Endothelial cell of umbilical vein (primary cell): Measurements from ENCODE around the gene PSMD10.

ENCODE experiments used
- EZH2 ChIP-seq: IDR thresholded peaks from 2 replicates; pipeline ENCODE4 v1.6.1; 2012; ENCODE audit warnings: borderline replicate concordance, low read depth, mild to moderate bottlenecking, moderate library complexity, low read length, inconsistent platforms; ENCODE audit not compliant: severe bottlenecking
- MYC ChIP-seq: IDR thresholded peaks from one replicate; pipeline ENCODE4 v1.6.1; 2011; ENCODE audit warnings: mild to moderate bottlenecking, low read depth, low read length
- POLR2A ChIP-seq: IDR thresholded peaks from 2 replicates; pipeline ENCODE4 v1.6.1; 2012; ENCODE audit warnings: low read depth, mild to moderate bottlenecking, control low read depth, low read length
- POLR2AphosphoS5 ChIP-seq: IDR thresholded peaks from 2 replicates; pipeline ENCODE4 v1.6.1; 2012; ENCODE audit warnings: low read depth, mild to moderate bottlenecking, control low read depth, low read length, moderate library complexity; ENCODE audit not compliant: insufficient read depth
- TF ChIP-seq, protein P1 (sequence below), 2 donors: IDR thresholded peaks; 1 replicate in 1 of 2; 2 replicates in 1 of 2; pipeline ENCODE4 v1.5.1; 2011; ENCODE audit warnings: low read length in 2 of 2, mild to moderate bottlenecking in 2 of 2, moderate library complexity in 2 of 2, control low read depth in 1 of 2, inconsistent platforms in 1 of 2, low read depth in 1 of 2; ENCODE audit not compliant: insufficient read depth in 1 of 2; ENCODE audit errors: extremely low read depth in 1 of 2
- TF ChIP-seq, protein P2 (sequence below): IDR thresholded peaks from 2 replicates; pipeline ENCODE4 v1.6.1; 2011; ENCODE audit not compliant: insufficient read depth, insufficient read length

DNA sequence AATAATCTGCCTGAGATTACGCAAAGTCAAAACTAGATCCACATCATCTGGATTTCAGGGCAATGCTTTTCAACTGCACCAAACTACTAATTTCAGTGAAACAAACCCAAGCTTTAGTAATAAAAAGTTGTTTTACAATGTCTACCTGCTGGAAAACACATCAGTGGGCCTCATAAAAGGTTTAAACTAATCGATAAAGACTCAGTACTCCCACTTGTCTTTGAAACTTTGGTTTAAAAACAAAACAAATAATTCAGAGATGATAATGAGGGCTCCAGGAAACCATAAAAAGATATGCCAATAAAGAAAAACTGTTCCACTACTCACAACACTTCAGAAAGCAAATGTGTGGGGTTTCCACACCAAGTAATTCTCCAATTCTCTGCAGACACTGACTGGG, 10.2 kb downstream of the PSMD10 start:
- TF ChIP-seq EZH2 = no peak
- TF ChIP-seq POLR2A = no peak
- TF ChIP-seq, protein P1, sequence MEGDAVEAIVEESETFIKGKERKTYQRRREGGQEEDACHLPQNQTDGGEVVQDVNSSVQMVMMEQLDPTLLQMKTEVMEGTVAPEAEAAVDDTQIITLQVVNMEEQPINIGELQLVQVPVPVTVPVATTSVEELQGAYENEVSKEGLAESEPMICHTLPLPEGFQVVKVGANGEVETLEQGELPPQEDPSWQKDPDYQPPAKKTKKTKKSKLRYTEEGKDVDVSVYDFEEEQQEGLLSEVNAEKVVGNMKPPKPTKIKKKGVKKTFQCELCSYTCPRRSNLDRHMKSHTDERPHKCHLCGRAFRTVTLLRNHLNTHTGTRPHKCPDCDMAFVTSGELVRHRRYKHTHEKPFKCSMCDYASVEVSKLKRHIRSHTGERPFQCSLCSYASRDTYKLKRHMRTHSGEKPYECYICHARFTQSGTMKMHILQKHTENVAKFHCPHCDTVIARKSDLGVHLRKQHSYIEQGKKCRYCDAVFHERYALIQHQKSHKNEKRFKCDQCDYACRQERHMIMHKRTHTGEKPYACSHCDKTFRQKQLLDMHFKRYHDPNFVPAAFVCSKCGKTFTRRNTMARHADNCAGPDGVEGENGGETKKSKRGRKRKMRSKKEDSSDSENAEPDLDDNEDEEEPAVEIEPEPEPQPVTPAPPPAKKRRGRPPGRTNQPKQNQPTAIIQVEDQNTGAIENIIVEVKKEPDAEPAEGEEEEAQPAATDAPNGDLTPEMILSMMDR (IDR thresholded peaks at IDR 0.05; ENCODE audit: extremely low read depth in 1 of 2, insufficient read depth in 1 of 2, low read depth in 1 of 2, low read length in 2 of 2) = no peak
- no peak for TF ChIP-seq POLR2AphosphoS5
- TF ChIP-seq, protein P2, sequence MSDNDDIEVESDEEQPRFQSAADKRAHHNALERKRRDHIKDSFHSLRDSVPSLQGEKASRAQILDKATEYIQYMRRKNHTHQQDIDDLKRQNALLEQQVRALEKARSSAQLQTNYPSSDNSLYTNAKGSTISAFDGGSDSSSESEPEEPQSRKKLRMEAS = no peak
- no peak for TF ChIP-seq MYC
